ENCODE results near the gene DAB2IP. TPM values are rescaled to one million over a fixed set of nuclear protein-coding genes. Genes with fewer than 3 reads are reported as not detected.

Gene DAB2IP
- polyA plus RNA-seq, 1 donor from 2014 or later = 17.3 TPM

DNA sequence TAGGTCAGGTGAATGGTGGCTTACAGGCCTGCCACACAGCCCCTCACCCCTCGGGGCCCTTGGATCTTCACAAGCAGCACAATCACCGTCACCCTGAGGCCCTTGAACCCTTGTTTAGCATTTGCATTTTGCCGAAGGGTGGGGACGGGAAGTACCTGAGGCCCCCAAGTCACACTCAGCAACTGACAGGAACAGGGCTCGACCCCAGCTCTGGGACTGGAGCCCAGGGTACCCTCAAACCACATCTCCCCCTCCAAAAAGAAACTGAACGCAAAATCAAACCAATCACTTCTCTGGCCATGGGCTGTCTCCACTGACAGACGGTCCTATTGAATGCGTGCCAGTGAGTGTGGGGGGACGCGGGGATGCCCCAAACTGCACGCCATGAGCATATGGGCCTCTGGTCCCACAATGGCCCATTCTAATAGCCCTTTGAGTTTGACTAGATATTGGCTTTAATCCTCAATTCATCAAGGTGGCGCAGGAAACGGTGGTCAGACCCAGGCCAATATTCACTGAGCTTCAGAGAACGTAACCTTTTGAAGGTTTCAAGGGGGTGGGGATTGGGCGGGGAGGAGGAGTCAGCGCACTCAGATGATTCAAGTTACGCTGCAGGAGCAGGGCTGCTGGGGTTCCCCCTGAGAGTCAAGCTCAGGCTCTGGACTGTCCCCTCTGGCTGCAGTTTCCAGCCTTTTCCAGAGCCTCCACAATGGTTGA is 176.0 kb downstream of the DAB2IP start:
- Histone ChIP-seq H3K9ac (ENCODE audit: low read length) (no peak overlapping the region), H3F3A (ENCODE audit: insufficient read depth, low read length, poor library complexity, severe bottlenecking) (no peaks in the 10 kb centered on the region), H2AFZ (ENCODE audit: low read depth, low read length) (no peak overlapping the region), H3K9me3 (ENCODE audit: low read length) (no peaks in the 10 kb centered on the region), H3K27ac (ENCODE audit: low read length) (no peak overlapping the region), H3K9me2 (ENCODE audit: insufficient read depth, low read length) (no peaks in the 10 kb centered on the region), H3K27me3 (ENCODE audit: insufficient read depth, low read depth, low read length) (no peaks in the 10 kb centered on the region), H3K36me3 (ENCODE audit: insufficient read depth, low read length) (no peaks in the 10 kb centered on the region), H3K4me3 (ENCODE audit: low read length) (no peak overlapping the region), H4K20me1 (ENCODE audit: insufficient read depth) (no peaks in the 10 kb centered on the region), H3K79me2 (replicated peaks; ENCODE audit: insufficient read depth, low read length) (no peaks in the 10 kb centered on the region), H3K4me2 (ENCODE audit: low read length) (no peak overlapping the region)
- TF ChIP-seq POLR2AphosphoS5 (IDR thresholded peaks at IDR 0.05) (no peak), CTCF (IDR thresholded peaks at IDR 0.05; ENCODE audit: poor library complexity, severe bottlenecking) (no peak), TAF1 (IDR thresholded peaks at IDR 0.05; ENCODE audit: low read depth) (no peak), RAD21 (conservative IDR thresholded peaks at IDR 0.05) (no peak), EZH2 (IDR thresholded peaks at IDR 0.05; ENCODE audit: borderline replicate concordance, insufficient read depth, low read length, poor library complexity, severe bottlenecking) (no peak), MXI1 (conservative IDR thresholded peaks at IDR 0.05; ENCODE audit: poor library complexity, severe bottlenecking) (no peak), REST (IDR thresholded peaks at IDR 0.05; ENCODE audit: borderline replicate concordance) (no peak), EP300 (conservative IDR thresholded peaks at IDR 0.05; ENCODE audit: poor library complexity, severe bottlenecking) (no peak), SMC3 (conservative IDR thresholded peaks at IDR 0.05; ENCODE audit: poor library complexity) (no peak)

- H3K9me3 ChIP-seq (ENCODE audit: low read length) = no peaks in the 10 kb centered on the region
- H3K9ac ChIP-seq (ENCODE audit: low read length) = no peak overlapping the region
- H3K36me3 ChIP-seq (ENCODE audit: insufficient read depth, low read length) = no peaks in the 10 kb centered on the region
- no peak overlapping the region for H3K27ac ChIP-seq (ENCODE audit: low read length)
- H2AFZ ChIP-seq (ENCODE audit: low read depth, low read length) = no peak overlapping the region
- no peaks in the 10 kb centered on the region for H3K9me2 ChIP-seq (ENCODE audit: insufficient read depth, low read length)
- TF ChIP-seq EZH2 (IDR thresholded peaks at IDR 0.05; ENCODE audit: borderline replicate concordance, insufficient read depth, low read length, poor library complexity, severe bottlenecking) (no peak), MXI1 (conservative IDR thresholded peaks at IDR 0.05; ENCODE audit: poor library complexity, severe bottlenecking) (no peak), CTCF (IDR thresholded peaks at IDR 0.05; ENCODE audit: poor library complexity, severe bottlenecking) (no peak), REST (IDR thresholded peaks at IDR 0.05; ENCODE audit: borderline replicate concordance) (no peak), TAF1 (IDR thresholded peaks at IDR 0.05; ENCODE audit: low read depth) (no peak), POLR2AphosphoS5 (IDR thresholded peaks at IDR 0.05) (no peak), RAD21 (conservative IDR thresholded peaks at IDR 0.05) (no peak), EP300 (conservative IDR thresholded peaks at IDR 0.05; ENCODE audit: poor library complexity, severe bottlenecking) (no peak), SMC3 (conservative IDR thresholded peaks at IDR 0.05; ENCODE audit: poor library complexity) (no peak)
- no peaks in the 10 kb centered on the region for H4K20me1 ChIP-seq (ENCODE audit: insufficient read depth)
- no peaks in the 10 kb centered on the region for H3K27me3 ChIP-seq (ENCODE audit: insufficient read depth, low read depth, low read length)
- H3F3A ChIP-seq (ENCODE audit: insufficient read depth, low read length, poor library complexity, severe bottlenecking) = no peaks in the 10 kb centered on the region
- no peaks in the 10 kb centered on the region for H3K79me2 ChIP-seq (replicated peaks; ENCODE audit: insufficient read depth, low read length)
- H3K4me2 ChIP-seq (ENCODE audit: low read length) = no peak overlapping the region
- no peak overlapping the region for H3K4me3 ChIP-seq (ENCODE audit: low read length)
These were observed 179.2 kb downstream of the DAB2IP start for GRCh38 chr9:121830441-121831140.

Measured in neural cell (in vitro differentiated cells).